Measurements from ENCODE around the gene SECISBP2L.

- TF ChIP-seq POLR2A (IDR thresholded peaks at IDR 0.05; ENCODE audit: low read depth, low read length) (no peak), POLR2AphosphoS5 (IDR thresholded peaks at IDR 0.05; ENCODE audit: insufficient read depth, low read depth, low read length) (no peak), CTCF (IDR thresholded peaks at IDR 0.05; ENCODE audit: extremely low read depth in 1 of 2, insufficient read depth in 1 of 2, low read depth in 1 of 2, low read length in 2 of 2) (no peak), EZH2 (IDR thresholded peaks at IDR 0.05; ENCODE audit: borderline replicate concordance, low read depth, low read length, severe bottlenecking) (no peak), MYC (IDR thresholded peaks at IDR 0.05; ENCODE audit: low read depth, low read length) (no peak), JUN (IDR thresholded peaks at IDR 0.05; ENCODE audit: borderline replicate concordance, insufficient read depth, insufficient read length, low read depth) (no peak), GATA2 (IDR thresholded peaks at IDR 0.05; ENCODE audit: insufficient read depth, insufficient read length, low read depth, low read length) (no peak), FOS (IDR thresholded peaks at IDR 0.05; ENCODE audit: borderline replicate concordance, insufficient read depth, low read length) (no peak)
Measured at GRCh38 chr15:49044766-49045606, 1.3 kb downstream of the SECISBP2L start.

Measured in endothelial cell of umbilical vein (primary cell).